GM23338 (cell line): Measurements from ENCODE around the gene FOXN1. TPM values are rescaled to one million over a fixed set of nuclear protein-coding genes. Genes with fewer than 3 reads are reported as not detected.

Source experiments
- ATAC-seq: fragments of 200-7000 bp; cut with Tn5 transposase; 3 replicates; pipeline ENCODE4 v1.9.1; 2020
- DNase-seq: peaks from one replicate; pipeline ENCODE4 v3.0.0-alpha.2; 2015; ENCODE audit warnings: low spot score
- H2AFZ ChIP-seq: fragments of 200-600 bp; sonication (generic); 2 replicates; pipeline ENCODE4 v1.8.0; 2016; ENCODE audit warnings: antibody characterized with exemption, mild to moderate bottlenecking, moderate library complexity
- H3F3A ChIP-seq: fragments of 200-600 bp; sonication (generic); replicated peaks from 2 replicates; pipeline ENCODE4 v1.8.0; 2017; ENCODE audit warnings: antibody characterized with exemption, mixed run types, low read depth
- H3K27ac ChIP-seq: fragments of 200-600 bp; sonication (generic); 2 replicates; pipeline ENCODE4 v1.6.1; 2016; ENCODE audit warnings: low read depth
- H3K27me3 ChIP-seq: fragments of 200-600 bp; sonication (generic); 2 replicates; pipeline ENCODE4 v1.8.0; 2016; ENCODE audit warnings: mild to moderate bottlenecking, mixed run types, moderate library complexity; ENCODE audit not compliant: insufficient read depth
- H3K36me3 ChIP-seq: fragments of 200-600 bp; sonication (generic); 2 replicates; pipeline ENCODE4 v1.8.0; 2016; ENCODE audit warnings: mild to moderate bottlenecking; ENCODE audit not compliant: insufficient read depth
- H3K4me1 ChIP-seq: fragments of 200-600 bp; sonication (generic); 2 replicates; pipeline ENCODE4 v1.8.0; 2016; ENCODE audit warnings: mild to moderate bottlenecking, moderate library complexity; ENCODE audit not compliant: insufficient read depth
- H3K4me2 ChIP-seq: fragments of 200-600 bp; sonication (generic); 2 replicates; pipeline ENCODE4 v1.7.1; 2017; ENCODE audit warnings: mixed run types
- H3K4me3 ChIP-seq: fragments of 200-600 bp; sonication (generic); 2 replicates; pipeline ENCODE4 v1.6.1; 2016; ENCODE audit warnings: mixed run types
- H3K79me2 ChIP-seq: fragments of 200-600 bp; sonication (generic); replicated peaks from 2 replicates; pipeline ENCODE4 v1.8.0; 2017; ENCODE audit warnings: mild to moderate bottlenecking; ENCODE audit not compliant: insufficient read depth
- H3K9me2 ChIP-seq: fragments of 200-600 bp; sonication (generic); 2 replicates; pipeline ENCODE4 v1.8.0; 2017; ENCODE audit not compliant: insufficient read depth
- H4K20me1 ChIP-seq: fragments of 200-600 bp; sonication (generic); replicated peaks from 2 replicates; pipeline ENCODE4 v1.8.0; 2017; ENCODE audit warnings: mild to moderate bottlenecking; ENCODE audit not compliant: insufficient read depth
- H3K27ac Mint-ChIP-seq: 2 replicates; pipeline ENCODE4 v1.8.0; 2020; ENCODE audit warnings: inconsistent platforms, mild to moderate bottlenecking, moderate library complexity, mixed read lengths
- H3K27me3 Mint-ChIP-seq: 3 replicates; pipeline ENCODE4 v1.8.0; 2022; ENCODE audit warnings: low read depth, mild to moderate bottlenecking, moderate library complexity, mixed read lengths, inconsistent platforms; ENCODE audit not compliant: insufficient read depth, poor library complexity
- H3K36me3 Mint-ChIP-seq: 3 replicates; pipeline ENCODE4 v1.8.0; 2021; ENCODE audit warnings: low read depth, mild to moderate bottlenecking, inconsistent platforms, moderate library complexity, mixed read lengths
- H3K4me1 Mint-ChIP-seq: 3 replicates; pipeline ENCODE4 v1.8.0; 2020; ENCODE audit warnings: mild to moderate bottlenecking, inconsistent platforms, mixed read lengths
- H3K4me3 Mint-ChIP-seq: 3 replicates; pipeline ENCODE4 v1.8.0; 2021; ENCODE audit warnings: moderate library complexity, mild to moderate bottlenecking, inconsistent platforms, mixed read lengths
- H3K9me3 Mint-ChIP-seq: 3 replicates; pipeline ENCODE4 v1.8.0; 2020; ENCODE audit warnings: moderate library complexity, mild to moderate bottlenecking, inconsistent platforms, mixed read lengths
- CREB1 ChIP-seq: fragments of 250-450 bp; sonication (Bioruptor Pico); IDR thresholded peaks from 2 replicates; pipeline ENCODE4 v1.5.0; 2020; ENCODE audit warnings: low read depth, mild to moderate bottlenecking, moderate library complexity
- CTCF ChIP-seq, 2 experiments: fragments of 200-600 bp in 1 of 2; sonication (generic) in 1 of 2; conservative IDR thresholded peaks; 2 replicates each; pipeline versions ENCODE4 v1.5.1 to v1.6.1; 2016 to 2017; ENCODE audit warnings: antibody characterized with exemption in 2 of 2, low read depth in 2 of 2, mild to moderate bottlenecking in 2 of 2, moderate library complexity in 1 of 2
- ETS1 ChIP-seq: IDR thresholded peaks from 2 replicates; pipeline ENCODE4 v1.6.1; 2016; ENCODE audit warnings: antibody characterized with exemption
- EZH2 ChIP-seq: fragments of 200-600 bp; sonication (generic); IDR thresholded peaks from one replicate; pipeline ENCODE4 v1.8.0; 2017; ENCODE audit warnings: antibody characterized with exemption, mild to moderate bottlenecking, low read depth; ENCODE audit not compliant: unreplicated experiment
- EZH2phosphoT487 ChIP-seq: fragments of 200-600 bp; sonication (generic); IDR thresholded peaks from one replicate; pipeline ENCODE4 v1.8.1; 2018; ENCODE audit warnings: antibody characterized with exemption; ENCODE audit not compliant: unreplicated experiment
- JUNB ChIP-seq: IDR thresholded peaks from one replicate; pipeline ENCODE4 v1.6.1; 2016; ENCODE audit warnings: antibody characterized with exemption; ENCODE audit not compliant: unreplicated experiment
- NANOG ChIP-seq: IDR thresholded peaks from 2 replicates; pipeline ENCODE4 v1.6.1; 2016; ENCODE audit warnings: antibody characterized with exemption, borderline replicate concordance
- POLR2AphosphoS5 ChIP-seq: IDR thresholded peaks from 2 replicates; pipeline ENCODE4 v1.6.1; 2016; ENCODE audit warnings: antibody characterized with exemption, low read depth
- REST ChIP-seq: IDR thresholded peaks from one replicate; pipeline ENCODE4 v1.6.1; 2018; ENCODE audit warnings: antibody characterized with exemption; ENCODE audit not compliant: unreplicated experiment
- STAT1 ChIP-seq: IDR thresholded peaks from one replicate; pipeline ENCODE4 v1.6.1; 2016; ENCODE audit warnings: antibody characterized with exemption; ENCODE audit not compliant: unreplicated experiment
- ZNF114 ChIP-seq: fragments of 250-450 bp; sonication (Bioruptor Pico); IDR thresholded peaks from 2 replicates; pipeline ENCODE4 v1.5.0; 2020; ENCODE audit warnings: mild to moderate bottlenecking, moderate library complexity
- ZNF331 ChIP-seq: fragments of 250-450 bp; sonication (Bioruptor Pico); IDR thresholded peaks from 2 replicates; pipeline ENCODE4 v1.5.0; 2020; ENCODE audit warnings: low read depth, mild to moderate bottlenecking, moderate library complexity
- ZNF462 ChIP-seq: fragments of 250-450 bp; sonication (Bioruptor Pico); IDR thresholded peaks from 2 replicates; pipeline ENCODE4 v1.5.0; 2020; ENCODE audit warnings: mild to moderate bottlenecking, moderate library complexity
- polyA plus RNA-seq: library from polyadenylated mRNA; unstranded; fragments of >200 nt; fragmentation: Nextera tagmentation; extraction: Ambion mirVana; gene quantifications from 2 replicates; pipeline ENCODE4 v1.2.1, GENCODE V29; 2016
- total RNA-seq: library from RNA; depleted of rRNA; stranded (reverse); fragments of >200 nt; shearing (Covaris generic); gene quantifications from 2 replicates; pipeline ENCODE4 v1.2.3, GENCODE V29; 2014

FOXN1 gene
- total and polyA plus RNA-seq, 2 experiments from 2014 or later, result not detected

GRCh38 chr17:28526381-28526780 is 20.2 kb downstream of the FOXN1 start:
- no peak for ATAC-seq

More at GRCh38 chr17:28526381-28526780, 20.2 kb downstream of the FOXN1 start:
- Mint-ChIP-seq H3K4me3 (no peak overlapping the region), H3K4me1 (no peaks in the 10 kb centered on the region; the same call in 2 of the 3 replicates), H3K9me3 (no peaks in the 10 kb centered on the region; the same call in 2 of the 3 replicates), H3K27me3 (peaks cover 21% of the 10 kb centered on the region), H3K36me3 (no peaks in the 10 kb centered on the region; the same call in 2 of the 3 replicates), H3K27ac (no peak overlapping the region)
- no peaks in the 10 kb centered on the region for H3F3A ChIP-seq
- no peak for DNase-seq
- no peak overlapping the region for H3K4me3 ChIP-seq
- H4K20me1 ChIP-seq, result no peaks in the 10 kb centered on the region
- H3K36me3 ChIP-seq, result no peaks in the 10 kb centered on the region
- TF ChIP-seq ETS1 (no peak), JUNB (no peak), ZNF462 (CRISPR knock-in tag) (no peak), EZH2 (no peak), CREB1 (CRISPR knock-in tag) (no peak), REST (no peak), EZH2phosphoT487 (no peak), POLR2AphosphoS5 (no peak), ZNF331 (CRISPR knock-in tag) (no peak), ZNF114 (CRISPR knock-in tag) (no peak), STAT1 (no peak), NANOG (no peak), CTCF (conservative IDR thresholded peaks at IDR 0.05; ENCODE audit: low read depth in 2 of 2) (no peak)
- H3K79me2 ChIP-seq, result no peaks in the 10 kb centered on the region
- H3K27ac ChIP-seq, result no peak overlapping the region
- H3K4me2 ChIP-seq, result no peak overlapping the region
- H3K4me1 ChIP-seq, result no peaks in the 10 kb centered on the region
- no peaks in the 10 kb centered on the region for H3K9me2 ChIP-seq
- no peak overlapping the region for H2AFZ ChIP-seq
- no peaks in the 10 kb centered on the region for H3K27me3 ChIP-seq
